HepG2 (cell line): ENCODE measurements around the gene RABGAP1L. TPM values are rescaled to one million over a fixed set of nuclear protein-coding genes. Genes with fewer than 3 reads are reported as not detected.

Experiments
- ATAC-seq: fragments of 200-7000 bp; cut with Tn5 transposase; 3 replicates; pipeline ENCODE4 v1.9.1; 2020; ENCODE audit warnings: mild to moderate bottlenecking, moderate library complexity
- BruUV-seq: library from RNA; stranded (reverse); fragments of 400-500 nt; replicated peaks from 2 replicates; lab custom pipeline; 2021; lab: Mats Ljungman, UMichigan
- CTCF ChIA-PET: fragments of 300-600 bp; formaldehyde crosslinking; extraction: SDS; loops from one replicate; lab custom pipeline; 2021; ENCODE audit warnings: low total read pairs, inconsistent platforms, low intra/inter-chr PET ratio; lab: Yijun Ruan, JAX
- POLR2A ChIA-PET: fragments of 350-600 bp; sonication (Branson Sonifier 250); formaldehyde crosslinking; loops from one replicate; lab custom pipeline; 2020; ENCODE audit warnings: antibody characterized with exemption, inconsistent platforms; lab: Yijun Ruan, JAX
- DNase-seq: peaks from one replicate; pipeline ENCODE4 v3.0.0-alpha.2; 2015; ENCODE audit warnings: low spot score
- FAIRE-seq: peaks from 3 replicates; lab custom pipeline; 2011; peaks lifted over from hg19 to GRCh38; lab: Jason Lieb, UNC
- H2AFZ ChIP-seq: one replicate; pipeline ENCODE4 v1.6.1; 2011; ENCODE audit warnings: low read length, inconsistent platforms
- H3K27ac ChIP-seq: fragments of 300-600 bp; 3 replicates; pipeline ENCODE4 v1.8.0; 2011; ENCODE audit warnings: mixed run types, mild to moderate bottlenecking, mixed read lengths, low read length, inconsistent platforms; ENCODE audit not compliant: insufficient read depth; ENCODE audit errors: extremely low read length
- H3K27me3 ChIP-seq, 2 experiments: fragments of 200-600 bp in 1 of 2; 2 replicates in 1 of 2; 3 replicates in 1 of 2; pipeline versions ENCODE4 v1.6.0 to v1.8.0; 2011; ENCODE audit warnings: low read length in 2 of 2, mild to moderate bottlenecking in 2 of 2, moderate library complexity in 2 of 2, inconsistent platforms in 1 of 2; ENCODE audit not compliant: insufficient read depth in 2 of 2, control insufficient read depth in 1 of 2
- H3K36me3 ChIP-seq, 2 experiments: fragments of 200-600 bp in 1 of 2; replicated peaks in 1 of 2; 2 replicates in 1 of 2; 3 replicates in 1 of 2; pipeline versions ENCODE4 v1.5.1 to v1.8.0; 2011; ENCODE audit warnings: low read length in 2 of 2, inconsistent platforms in 1 of 2; ENCODE audit not compliant: insufficient read depth in 2 of 2, control insufficient read depth in 1 of 2
- H3K4me1 ChIP-seq: 2 replicates; pipeline ENCODE4 v1.5.1; 2012; ENCODE audit warnings: low read length, inconsistent platforms; ENCODE audit not compliant: insufficient read depth
- H3K4me2 ChIP-seq: 2 replicates; pipeline ENCODE4 v1.6.0; 2011; ENCODE audit warnings: low read depth, low read length, inconsistent platforms
- H3K4me3 ChIP-seq, 3 experiments: fragments of 200-600 bp in 1 of 3; sonication (generic), shearing (Covaris generic) in 1 of 3; replicated peaks in 1 of 3; 2 replicates each; pipeline ENCODE4 v1.5.1; 2011 to 2016; ENCODE audit warnings: low read length in 3 of 3, inconsistent platforms in 2 of 3, low read depth in 2 of 3, mild to moderate bottlenecking in 2 of 3, control low read depth in 1 of 3, mixed read lengths in 1 of 3; ENCODE audit not compliant: insufficient read depth in 1 of 3
- H3K79me2 ChIP-seq: one replicate; pipeline ENCODE4 v1.6.1; 2011; ENCODE audit warnings: low read length, inconsistent platforms; ENCODE audit not compliant: insufficient read depth
- H3K9ac ChIP-seq: 2 replicates; pipeline ENCODE4 v1.6.0; 2011; ENCODE audit warnings: mild to moderate bottlenecking, low read depth, low read length, inconsistent platforms; ENCODE audit not compliant: insufficient read depth
- H3K9me3 ChIP-seq: 2 replicates; pipeline ENCODE4 v1.5.1; 2012; ENCODE audit warnings: mild to moderate bottlenecking, low read length
- H4K20me1 ChIP-seq: 2 replicates; pipeline ENCODE4 v1.6.0; 2011; ENCODE audit warnings: inconsistent platforms, mild to moderate bottlenecking, low read length, moderate library complexity; ENCODE audit not compliant: insufficient read depth
- ATF7-NPFF ChIP-seq: sonication (generic); formaldehyde crosslinking; IDR thresholded peaks from 2 replicates; pipeline ENCODE4 v1.8.1; 2023; ENCODE audit warnings: mild to moderate bottlenecking, low read depth, missing genetic modification reagents, moderate library complexity
- CEBPB ChIP-seq: IDR thresholded peaks from 2 replicates; pipeline ENCODE4 v1.6.1; 2011; ENCODE audit warnings: low read depth, low read length, improper control_type of control experiment, borderline replicate concordance
- CREB1 ChIP-seq, 2 experiments: fragments of 450-650 bp in 1 of 2; IDR thresholded peaks; 2 replicates each; pipeline ENCODE4 v1.6.1; 2016 to 2017; ENCODE audit warnings: control low read depth in 1 of 2, mild to moderate bottlenecking in 1 of 2, missing compliant biosample characterization in 1 of 2, missing genetic modification characterization in 1 of 2
- ESRRA ChIP-seq: sonication (generic); formaldehyde crosslinking; IDR thresholded peaks from 2 replicates; pipeline ENCODE4 v1.5.1; 2020; ENCODE audit warnings: mild to moderate bottlenecking, low read depth, missing genetic modification reagents
- FOXJ3 ChIP-seq: sonication (generic); formaldehyde crosslinking; IDR thresholded peaks from 2 replicates; pipeline ENCODE4 v1.4.0; 2020; ENCODE audit warnings: missing genetic modification reagents, mild to moderate bottlenecking, borderline replicate concordance
- GATAD1 ChIP-seq: IDR thresholded peaks from 2 replicates; pipeline ENCODE4 v1.6.1; 2016; ENCODE audit warnings: missing genetic modification reagents, missing compliant biosample characterization
- GATAD2A ChIP-seq: IDR thresholded peaks from 2 replicates; pipeline ENCODE4 v1.6.1; 2016
- HNF4A ChIP-seq: sonication (generic); formaldehyde crosslinking; IDR thresholded peaks from 2 replicates; pipeline ENCODE4 v1.4.0; 2020; ENCODE audit warnings: missing genetic modification reagents
- MED1 ChIP-seq: sonication (generic); formaldehyde crosslinking; IDR thresholded peaks from 2 replicates; pipeline ENCODE4 v1.4.0; 2020; ENCODE audit warnings: missing genetic modification reagents
- MXD4 ChIP-seq: IDR thresholded peaks from 2 replicates; pipeline ENCODE4 v1.6.1; 2016; ENCODE audit warnings: mild to moderate bottlenecking, missing biosample characterization, missing genetic modification reagents
- MYPOP ChIP-seq: sonication (generic); formaldehyde crosslinking; IDR thresholded peaks from 2 replicates; pipeline ENCODE4 v1.8.1; 2023; ENCODE audit warnings: mild to moderate bottlenecking, moderate library complexity, missing genetic modification reagents
- NKX3-1 ChIP-seq: sonication (generic); formaldehyde crosslinking; IDR thresholded peaks from 2 replicates; pipeline ENCODE4 v1.5.0; 2020; ENCODE audit warnings: missing genetic modification reagents
- PHF21A ChIP-seq: sonication (generic); formaldehyde crosslinking; IDR thresholded peaks from 2 replicates; pipeline ENCODE4 v1.5.0; 2020; ENCODE audit warnings: mild to moderate bottlenecking, missing genetic modification reagents
- ZKSCAN8 ChIP-seq: IDR thresholded peaks from 2 replicates; pipeline ENCODE4 v1.6.1; 2016; ENCODE audit warnings: borderline replicate concordance, missing genetic modification reagents, missing compliant biosample characterization
- ZNF20 ChIP-seq: sonication (generic); formaldehyde crosslinking; IDR thresholded peaks from 2 replicates; pipeline ENCODE4 v1.4.0; 2020; ENCODE audit warnings: mild to moderate bottlenecking, moderate library complexity, missing genetic modification reagents
- WGBS: methylation state at CpG from one replicate; pipeline ENCODE4 v1.1.6; 2017; ENCODE audit warnings: low lambda C conversion rate; 5-methylcytosine and 5-hydroxymethylcytosine counted together
- in situ Hi-C: cut with HindIII; loops from 2 replicates; pipeline ENCODE4 v1.10.0; 2017; ENCODE audit warnings: low pct_unique_long_range_greater_than_20kb; ENCODE audit not compliant: extremely low pct_ligation_motif_present
- intact Hi-C: fragments of 100-400 bp; cut with micrococcal nuclease; formaldehyde crosslinking; loops from one replicate; pipeline ENCODE4 v1.10.0; 2022; ENCODE audit not compliant: unreplicated experiment
- polyA plus RNA-seq, 8 experiments: library from polyadenylated mRNA; depleted of rRNA in 3 of 8; stranded (reverse) in 7 of 8; unstranded in 1 of 8; fragments of >200 nt; fragmentation: Illumina TruSeq in 4 of 8; extraction: Trizol in 4 of 8; gene quantifications; 2 replicates each; pipeline versions ENCODE4 v1.2.1 to v1.2.3, GENCODE V29; 2011 to 2016; ENCODE audit warnings: low read depth in 4 of 8, missing spikeins in 1 of 8, mixed read lengths in 1 of 8; ENCODE audit not compliant: insufficient read depth in 1 of 8
- total RNA-seq, 5 experiments: library from RNA; depleted of rRNA; stranded (reverse); fragments of >200 nt; fragmentation: Illumina TruSeq; extraction: Trizol; gene quantifications; 2 replicates each; pipeline ENCODE4 v1.2.3, GENCODE V29; 2016; ENCODE audit warnings: low read depth in 1 of 5
- TF ChIP-seq, protein P1 (sequence below): sonication (generic); formaldehyde crosslinking; IDR thresholded peaks from 2 replicates; pipeline ENCODE4 v1.5.1; 2020; ENCODE audit warnings: mild to moderate bottlenecking, missing genetic modification reagents, borderline replicate concordance
- TF ChIP-seq, protein P2 (sequence below): sonication (generic); formaldehyde crosslinking; IDR thresholded peaks from 2 replicates; pipeline ENCODE4 v1.5.0; 2020; ENCODE audit warnings: mild to moderate bottlenecking, missing genetic modification reagents, moderate library complexity

Gene RABGAP1L
- total and polyA plus RNA-seq, 2 of the 13 experiments (the other 11 are each of a cell fraction or from before 2014, with no cell fraction given) = 7.9 to 22.6 TPM

DNA sequence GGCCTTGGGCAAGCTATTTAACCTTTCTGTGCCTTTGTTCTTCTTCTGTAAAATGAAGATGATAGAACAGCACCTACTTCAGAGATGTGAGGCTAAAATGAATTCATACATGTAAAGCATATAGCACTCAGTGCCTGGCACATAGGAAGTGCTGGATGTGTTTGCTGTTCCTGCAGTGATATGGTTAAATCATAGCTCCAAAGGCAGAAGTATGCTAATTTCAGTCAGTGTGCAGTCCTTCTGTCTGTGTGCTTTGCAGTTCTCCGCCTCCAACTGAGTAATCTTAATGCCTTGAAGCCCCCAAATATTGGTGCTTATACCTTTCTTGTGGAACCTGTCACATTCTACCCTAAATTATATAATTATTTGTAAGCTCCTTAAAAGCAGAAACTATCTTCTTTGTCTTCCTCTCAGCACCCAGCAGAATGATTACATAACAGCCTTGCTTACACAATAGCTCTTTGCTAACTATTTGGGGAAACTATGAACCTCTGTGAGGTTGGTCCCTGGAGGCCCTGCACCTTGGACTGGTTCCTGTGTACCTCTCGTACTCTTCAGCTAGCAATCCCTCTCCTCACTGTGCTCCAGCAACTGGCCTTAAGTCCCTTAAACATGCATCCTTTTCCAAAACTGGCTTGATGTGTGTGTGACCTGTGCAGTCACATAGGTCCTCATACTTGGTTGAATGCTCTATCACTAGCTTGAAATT, 783.4 kb downstream of the RABGAP1L start:
- H4K20me1 ChIP-seq = no peaks in the 10 kb centered on the region
- no peaks in the 10 kb centered on the region for H3K36me3 ChIP-seq
- FAIRE-seq = peak; percentile 94
- no peak overlapping the region for H2AFZ ChIP-seq
- no TSS peak for BruUV-seq
- H3K9me3 ChIP-seq = no peaks in the 10 kb centered on the region
- WGBS = 5% methylated on average over 2 of the region's 2 CpGs
- peak overlapping the region in 1 of 3 experiments; percentile 19; a peak in 1 of 6 replicates for H3K4me3 ChIP-seq
- H3K4me2 ChIP-seq = peak overlapping the region; percentile 40
- no peak overlapping the region for H3K9ac ChIP-seq
- in situ Hi-C loops (no loop called here), intact Hi-C loops (loop anchor here (1.0 kb wide), 1 partner anchor 11 kb away; no protein-coding TSS in a partner anchor)
- no peaks in the 10 kb centered on the region for H3K27me3 ChIP-seq
- H3K27ac ChIP-seq = peak overlapping the region; percentile 56
- peak; percentile 99 for ATAC-seq
- ChIA-PET CTCF (no interaction called here), POLR2A (interaction anchor here (1.3 to 2.2 kb wide), 3 partner anchors 11 to 57 kb away, joined by 3 to 17 read pairs (median 14); partner anchors contain the start of gene CACYBP)
- peak; percentile 85 for DNase-seq
- H3K4me1 ChIP-seq = peaks cover 33% of the 10 kb centered on the region
- no peaks in the 10 kb centered on the region for H3K79me2 ChIP-seq
- peak; percentile 74; the same call in 1 of the 2 replicates for TF ChIP-seq FOXJ3
- no peak for TF ChIP-seq CREB1 (IDR thresholded peaks at IDR 0.05)
- TF ChIP-seq CREB1 (CRISPR knock-in tag; IDR thresholded peaks at IDR 0.05) = peak; percentile 61; the same call in 1 of the 2 replicates
- TF ChIP-seq, protein P1, sequence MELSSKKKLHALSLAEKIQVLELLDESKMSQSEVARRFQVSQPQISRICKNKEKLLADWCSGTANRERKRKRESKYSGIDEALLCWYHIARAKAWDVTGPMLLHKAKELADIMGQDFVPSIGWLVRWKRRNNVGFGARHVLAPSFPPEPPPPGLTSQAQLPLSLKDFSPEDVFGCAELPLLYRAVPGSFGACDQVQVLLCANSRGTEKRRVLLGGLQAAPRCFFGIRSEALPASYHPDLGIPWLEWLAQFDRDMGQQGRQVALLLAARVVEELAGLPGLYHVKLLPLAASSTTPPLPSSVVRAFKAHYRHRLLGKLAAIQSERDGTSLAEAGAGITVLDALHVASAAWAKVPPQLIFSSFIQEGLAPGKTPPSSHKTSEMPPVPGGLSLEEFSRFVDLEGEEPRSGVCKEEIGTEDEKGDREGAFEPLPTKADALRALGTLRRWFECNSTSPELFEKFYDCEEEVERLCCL (CRISPR knock-in tag) = no peak
- 0 out of 2 replicates have a peak, but pooled peaks have one; percentile 43 for TF ChIP-seq NKX3-1 (CRISPR knock-in tag)
- TF ChIP-seq HNF4A (CRISPR knock-in tag) = peak; percentile 99
- TF ChIP-seq ZNF20 = no peak
- TF ChIP-seq, protein P2, sequence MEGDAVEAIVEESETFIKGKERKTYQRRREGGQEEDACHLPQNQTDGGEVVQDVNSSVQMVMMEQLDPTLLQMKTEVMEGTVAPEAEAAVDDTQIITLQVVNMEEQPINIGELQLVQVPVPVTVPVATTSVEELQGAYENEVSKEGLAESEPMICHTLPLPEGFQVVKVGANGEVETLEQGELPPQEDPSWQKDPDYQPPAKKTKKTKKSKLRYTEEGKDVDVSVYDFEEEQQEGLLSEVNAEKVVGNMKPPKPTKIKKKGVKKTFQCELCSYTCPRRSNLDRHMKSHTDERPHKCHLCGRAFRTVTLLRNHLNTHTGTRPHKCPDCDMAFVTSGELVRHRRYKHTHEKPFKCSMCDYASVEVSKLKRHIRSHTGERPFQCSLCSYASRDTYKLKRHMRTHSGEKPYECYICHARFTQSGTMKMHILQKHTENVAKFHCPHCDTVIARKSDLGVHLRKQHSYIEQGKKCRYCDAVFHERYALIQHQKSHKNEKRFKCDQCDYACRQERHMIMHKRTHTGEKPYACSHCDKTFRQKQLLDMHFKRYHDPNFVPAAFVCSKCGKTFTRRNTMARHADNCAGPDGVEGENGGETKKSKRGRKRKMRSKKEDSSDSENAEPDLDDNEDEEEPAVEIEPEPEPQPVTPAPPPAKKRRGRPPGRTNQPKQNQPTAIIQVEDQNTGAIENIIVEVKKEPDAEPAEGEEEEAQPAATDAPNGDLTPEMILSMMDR = 0 out of 2 replicates have a peak, but pooled peaks have one; percentile 8
- TF ChIP-seq GATAD1 (CRISPR knock-in tag) = 0 out of 2 replicates have a peak, but pooled peaks have one; percentile 36
- TF ChIP-seq ESRRA (CRISPR knock-in tag) = peak; percentile 63; the same call in 1 of the 2 replicates
- 0 out of 2 replicates have a peak, but pooled peaks have one; percentile 38 for TF ChIP-seq MYPOP (CRISPR knock-in tag)
- 0 out of 2 replicates have a peak, but pooled peaks have one; percentile 46 for TF ChIP-seq MED1 (CRISPR knock-in tag)
- peak; percentile 74 for TF ChIP-seq PHF21A
- peak; percentile 97 for TF ChIP-seq CEBPB
- TF ChIP-seq GATAD2A (CRISPR knock-in tag) = peak; percentile 92
- no peak for TF ChIP-seq MXD4 (CRISPR knock-in tag)
- 0 out of 2 replicates have a peak, but pooled peaks have one; percentile 45 for TF ChIP-seq ZKSCAN8
- TF ChIP-seq ATF7-NPFF (CRISPR knock-in tag) = peak; percentile 28; the same call in 1 of the 2 replicates
